GM12878 (cell line): Measurements from ENCODE around the gene WDR91. TPM values are rescaled to one million over a fixed set of nuclear protein-coding genes. Genes with fewer than 3 reads are reported as not detected.

Source experiments
- ATAC-seq: fragments of 200-7000 bp; cut with Tn5 transposase; 3 replicates; pipeline ENCODE4 v1.9.1; 2020; ENCODE audit warnings: mild to moderate bottlenecking, moderate library complexity
- BruUV-seq: library from RNA; stranded (reverse); fragments of 400-500 nt; replicated peaks from 2 replicates; lab custom pipeline; 2021; lab: Mats Ljungman, UMichigan
- CTCF ChIA-PET: fragments of 300-600 bp; sonication (Branson Sonifier 250); formaldehyde crosslinking; extraction: SDS; loops from one replicate; lab custom pipeline; 2021; ENCODE audit warnings: inconsistent platforms; lab: Yijun Ruan, JAX
- POLR2A ChIA-PET: fragments of 350-600 bp; formaldehyde crosslinking; extraction: SDS; loops from one replicate; lab custom pipeline; 2021; ENCODE audit warnings: inconsistent platforms; lab: Charles Lee
- RAD21 ChIA-PET: fragments of 300-600 bp; sonication (Branson Sonifier 250); formaldehyde crosslinking; loops from one replicate; lab custom pipeline; 2023; ENCODE audit warnings: antibody characterized with exemption; ENCODE audit not compliant: unreplicated experiment; lab: Charles Lee
- SMC1A ChIA-PET: fragments of 300-600 bp; sonication (Branson Sonifier 250); formaldehyde crosslinking; loops from one replicate; lab custom pipeline; 2023; ENCODE audit not compliant: unreplicated experiment, uncharacterized antibody; lab: Charles Lee
- DNase-seq: peaks from one replicate; pipeline ENCODE4 v3.0.0-alpha.2; 2011; ENCODE audit warnings: low read depth, low spot score
- FAIRE-seq: peaks from 3 replicates; lab custom pipeline; 2011; peaks lifted over from hg19 to GRCh38; lab: Jason Lieb, UNC
- H2AFZ ChIP-seq: 2 replicates; pipeline ENCODE4 v1.6.0; 2011; ENCODE audit warnings: low read depth, low read length, control low read depth; ENCODE audit not compliant: control insufficient read depth
- H3K27ac ChIP-seq: 2 replicates; pipeline ENCODE4 v1.5.1; 2011; ENCODE audit warnings: control low read depth; ENCODE audit not compliant: control insufficient read depth, insufficient read depth
- H3K27me3 ChIP-seq, 2 experiments: replicated peaks in 1 of 2; 2 replicates each; pipeline versions ENCODE4 v1.6.0 to v1.6.1; 2011; ENCODE audit warnings: low read length in 1 of 2; ENCODE audit not compliant: control insufficient read depth in 2 of 2, insufficient read depth in 2 of 2
- H3K36me3 ChIP-seq, 2 experiments: 2 replicates each; pipeline ENCODE4 v1.5.1; 2011; ENCODE audit warnings: low read length in 1 of 2; ENCODE audit not compliant: control insufficient read depth in 2 of 2, insufficient read depth in 2 of 2
- H3K4me1 ChIP-seq: 2 replicates; pipeline ENCODE4 v1.6.1; 2011; ENCODE audit warnings: mild to moderate bottlenecking, low read length, moderate library complexity, mixed read lengths; ENCODE audit not compliant: control insufficient read depth, insufficient read depth
- H3K4me2 ChIP-seq: 2 replicates; pipeline ENCODE4 v1.6.0; 2011; ENCODE audit warnings: control low read depth; ENCODE audit not compliant: control insufficient read depth, insufficient read depth
- H3K4me3 ChIP-seq: fragments of 200-600 bp; sonication (generic); 2 replicates; pipeline ENCODE4 v1.5.1; 2016
- H3K79me2 ChIP-seq: 2 replicates; pipeline ENCODE4 v1.6.0; 2011; ENCODE audit warnings: low read length; ENCODE audit not compliant: control insufficient read depth, insufficient read depth
- H3K9ac ChIP-seq: 2 replicates; pipeline ENCODE4 v1.8.0; 2011; ENCODE audit warnings: low read length, control low read depth, mixed read lengths; ENCODE audit not compliant: control insufficient read depth, insufficient read depth
- H3K9me3 ChIP-seq: replicated peaks from 3 replicates; pipeline ENCODE4 v1.5.1; 2011; ENCODE audit warnings: mild to moderate bottlenecking, low read length; ENCODE audit not compliant: control insufficient read depth, insufficient read depth
- H4K20me1 ChIP-seq: 2 replicates; pipeline ENCODE4 v1.6.0; 2011; ENCODE audit not compliant: control insufficient read depth, insufficient read depth
- CHD1 ChIP-seq: IDR thresholded peaks from 2 replicates; pipeline ENCODE4 v1.6.1; 2012; ENCODE audit warnings: low read depth, low read length, improper control_type of control experiment
- CHD2 ChIP-seq: IDR thresholded peaks from 2 replicates; pipeline ENCODE4 v1.6.1; 2011; ENCODE audit warnings: low read depth, low read length, improper control_type of control experiment, borderline replicate concordance
- CTCF ChIP-seq, 3 experiments: IDR thresholded peaks in 2 of 3; conservative IDR thresholded peaks in 1 of 3; 2 replicates each; pipeline ENCODE4 v1.5.1; 2011; ENCODE audit warnings: low read depth in 3 of 3, low read length in 3 of 3, mild to moderate bottlenecking in 3 of 3, control low read depth in 2 of 3, moderate library complexity in 2 of 3, inconsistent platforms in 1 of 3, mixed read lengths in 1 of 3; ENCODE audit not compliant: control insufficient read depth in 2 of 3, insufficient read depth in 1 of 3; ENCODE audit errors: extremely low read depth in 1 of 3
- DPF2 ChIP-seq: fragments of 450-650 bp; IDR thresholded peaks from 2 replicates; pipeline ENCODE4 v1.6.1; 2017; ENCODE audit warnings: mild to moderate bottlenecking
- EZH2 ChIP-seq: IDR thresholded peaks from 2 replicates; pipeline ENCODE4 v1.6.1; 2012; ENCODE audit warnings: low read depth, mild to moderate bottlenecking, control low read depth, inconsistent platforms, low read length, borderline replicate concordance; ENCODE audit not compliant: control insufficient read depth
- HDAC6 ChIP-seq: fragments of 200-600 bp; sonication (generic); IDR thresholded peaks from one replicate; pipeline ENCODE4 v1.8.0; 2017; ENCODE audit warnings: antibody characterized with exemption; ENCODE audit not compliant: unreplicated experiment
- NFXL1 ChIP-seq: fragments of 450-650 bp; IDR thresholded peaks from 2 replicates; pipeline ENCODE4 v1.6.1; 2017; ENCODE audit warnings: antibody characterized with exemption, mild to moderate bottlenecking, borderline replicate concordance
- POLR2A ChIP-seq: IDR thresholded peaks from 2 replicates; pipeline ENCODE4 v1.6.1; 2011; ENCODE audit warnings: low read depth, mild to moderate bottlenecking, low read length
- RAD51 ChIP-seq: fragments of 450-650 bp; IDR thresholded peaks from 2 replicates; pipeline ENCODE4 v1.6.1; 2016; ENCODE audit warnings: moderate library complexity, mild to moderate bottlenecking, inconsistent platforms
- SRF ChIP-seq, 2 experiments: IDR thresholded peaks; 2 replicates each; pipeline ENCODE4 v1.6.1; 2011; ENCODE audit warnings: low read depth in 2 of 2, low read length in 2 of 2, mild to moderate bottlenecking in 1 of 2, moderate library complexity in 1 of 2
- TBL1XR1 ChIP-seq: IDR thresholded peaks from 2 replicates; pipeline ENCODE4 v1.6.1; 2012; ENCODE audit warnings: low read depth, low read length, improper control_type of control experiment
- USF2 ChIP-seq: IDR thresholded peaks from 2 replicates; pipeline ENCODE4 v1.6.1; 2011; ENCODE audit warnings: low read depth, low read length, improper control_type of control experiment, borderline replicate concordance
- ZBTB11 ChIP-seq: fragments of 450-650 bp; formaldehyde crosslinking; IDR thresholded peaks from 2 replicates; pipeline ENCODE4 v1.5.0; 2022; ENCODE audit warnings: mild to moderate bottlenecking, missing genetic modification characterization
- ZNF384 ChIP-seq: IDR thresholded peaks from 2 replicates; pipeline ENCODE4 v1.6.1; 2012; ENCODE audit warnings: low read depth, mild to moderate bottlenecking, low read length, improper control_type of control experiment, borderline replicate concordance
- ZNF622 ChIP-seq: fragments of 450-650 bp; IDR thresholded peaks from 2 replicates; pipeline ENCODE4 v1.6.1; 2017; ENCODE audit warnings: mild to moderate bottlenecking, inconsistent platforms
- WGBS: methylation state at CpG from one replicate; pipeline ENCODE4 v1.1.6; 2016; ENCODE audit warnings: low lambda C conversion rate; ENCODE audit not compliant: insufficient replicate concordance, insufficient coverage; ENCODE audit errors: missing lambda C conversion rate; 5-methylcytosine and 5-hydroxymethylcytosine counted together
- in situ Hi-C: fragments of 300-500 bp; cut with MboI; formaldehyde crosslinking; loops from 9 replicates; pipeline ENCODE4 v1.14.3; 2018; ENCODE audit warnings: mixed read lengths
- intact Hi-C: fragments of 100-400 bp; cut with micrococcal nuclease; formaldehyde crosslinking; loops from one replicate; pipeline ENCODE4 v1.14.2; 2022; ENCODE audit not compliant: unreplicated experiment
- polyA plus RNA-seq, 11 experiments: library from polyadenylated mRNA; depleted of rRNA in 4 of 11; unstranded in 6 of 11; stranded (reverse) in 5 of 11; fragments of >200 nt; fragmentation: Nextera tagmentation in 4 of 11; fragmentation: Illumina TruSeq in 1 of 11; extraction: Ambion mirVana in 4 of 11; extraction: Trizol in 1 of 11; gene quantifications; 1 replicate in 1 of 11; 2 replicates in 10 of 11; pipeline versions ENCODE4 v1.2.1 to v1.2.3, GENCODE V29; 2011 to 2016; ENCODE audit warnings: inconsistent platforms in 2 of 11, missing spikeins in 2 of 11, low read depth in 1 of 11
- total RNA-seq, 4 experiments: library from RNA; depleted of rRNA in 3 of 4; stranded (reverse); fragments of >200 nt in 3 of 4; fragmentation: Illumina TruSeq in 1 of 4; extraction: Trizol in 1 of 4; gene quantifications; 2 replicates each; pipeline versions ENCODE4 v1.2.1 to v1.2.3, GENCODE V29; 2013 to 2021

Gene WDR91
- total and polyA plus RNA-seq, 10 of the 15 experiments (the other 5 are each of a cell fraction or from before 2014, with no cell fraction given) = 7.6 to 83.3 (median 16.5) TPM

GRCh38 chr7:135147341-135147898 lies 63.9 kb downstream of the WDR91 start:
- intact Hi-C loops = loop anchor here (5.0 kb wide), 1 partner anchor 45 kb away; no protein-coding TSS in a partner anchor
- BruUV-seq = TSS peak; percentile 77
- Histone ChIP-seq H3K9ac (peak overlapping the region; percentile 62), H4K20me1 (no peaks in the 10 kb centered on the region), H3K79me2 (peaks cover 39% of the 10 kb centered on the region), H3K4me1 (peaks cover 27% of the 10 kb centered on the region), H3K4me2 (peak overlapping the region; percentile 73), H3K27ac (peak overlapping the region; percentile 73), H3K4me3 (peak overlapping the region; percentile 67), H2AFZ (peak overlapping the region; percentile 59), H3K27me3 (no peaks in the 10 kb centered on the region), H3K36me3 (no peaks in the 10 kb centered on the region), H3K9me3 (no peaks in the 10 kb centered on the region; the same call in 1 of the 3 replicates)
- ChIA-PET SMC1A (interaction anchor here (0.9 to 12.4 kb wide), 27 partner anchors 12 to 514 kb away, joined by 3 to 293 read pairs (median 4); partner anchors contain the start of genes AGBL3 and CYREN), POLR2A (interaction anchor here (1.0 to 9.3 kb wide), 9 partner anchors 9 to 158 kb away, joined by 3 to 169 read pairs (median 5); partner anchors contain the start of genes AGBL3 and CYREN), CTCF (interaction anchor here (0.6 to 6.8 kb wide), 20 partner anchors 10 to 202 kb away, joined by 3 to 86 read pairs (median 4); partner anchors contain the start of genes AGBL3 and CYREN), RAD21 (interaction anchor here (0.8 to 7.3 kb wide), 18 partner anchors 14 to 512 kb away, joined by 3 to 154 read pairs (median 4); partner anchors contain the start of genes AGBL3 and CYREN)
- no peak for DNase-seq
- ATAC-seq = peak; percentile 18
- in situ Hi-C loops = no loop called here
- 4% methylated on average over 6 of the region's 6 CpGs for WGBS
- FAIRE-seq = no peak
- TF ChIP-seq CHD2 = no peak
- TF ChIP-seq POLR2A = no peak
- TF ChIP-seq ZNF622 = no peak
- no peak for TF ChIP-seq SRF (IDR thresholded peaks at IDR 0.05; ENCODE audit: low read depth in 2 of 2, low read length in 2 of 2)
- TF ChIP-seq HDAC6 = no peak
- TF ChIP-seq CTCF (IDR thresholded peaks at IDR 0.05 in 2 of 3, conservative IDR thresholded peaks at IDR 0.05 in 1 of 3; ENCODE audit: control insufficient read depth in 2 of 3, extremely low read depth in 1 of 3, insufficient read depth in 1 of 3, low read depth in 3 of 3, low read length in 3 of 3) = no peak
- no peak for TF ChIP-seq EZH2
- peak; percentile 74 for TF ChIP-seq RAD51
- no peak for TF ChIP-seq DPF2
- no peak for TF ChIP-seq ZBTB11 (CRISPR knock-in tag)
- no peak for TF ChIP-seq ZNF384
- peak; percentile 34; the same call in 1 of the 2 replicates for TF ChIP-seq USF2
- no peak for TF ChIP-seq CHD1
- no peak for TF ChIP-seq TBL1XR1
- TF ChIP-seq NFXL1 = no peak
